Measurements from ENCODE around the gene MAPK6. TPM values are rescaled to one million over a fixed set of nuclear protein-coding genes. Genes with fewer than 3 reads are reported as not detected.

MAPK6 gene
- total RNA-seq, 1 donor from 2014 or later = 16.2 TPM

- H3K9me3 Mint-ChIP-seq = no peaks in the 10 kb centered on the region
- H3K27me3 Mint-ChIP-seq = no peaks in the 10 kb centered on the region
- no peaks in the 10 kb centered on the region for H3K36me3 Mint-ChIP-seq (ENCODE audit: low read depth)
- DNase-seq (no peak), ATAC-seq (ENCODE audit: low read depth) (no peak)
- no peak overlapping the region for H3K4me3 Mint-ChIP-seq
- TF ChIP-seq CTCF (IDR thresholded peaks at IDR 0.05) = no peak
- H3K27ac Mint-ChIP-seq = no peak overlapping the region
- CTCF ChIA-PET = interaction anchor here (1.1 to 2.3 kb wide), 7 partner anchors 8 to 189 kb away, joined by 3 to 12 read pairs (median 7); no protein-coding TSS in a partner anchor
- POLR2A ChIA-PET = interaction anchor here (0.7 kb wide), 1 partner anchor 57 kb away, joined by 3 read pairs; no protein-coding TSS in a partner anchor
- intact Hi-C loops (cut with micrococcal nuclease) = no loop called here
- peaks cover 5% of the 10 kb centered on the region for H3K4me1 Mint-ChIP-seq
Observed at GRCh38 chr15:52076889-52077781, 58.1 kb downstream of the MAPK6 start.

GRCh38 chr15:52078197-52078875 is 59.3 kb downstream of the MAPK6 start:
- H3K9me3 Mint-ChIP-seq = no peaks in the 10 kb centered on the region
- peaks cover 17% of the 10 kb centered on the region for H3K4me1 Mint-ChIP-seq
- no peak for ATAC-seq (ENCODE audit: low read depth)
- no peak for DNase-seq
- H3K27me3 Mint-ChIP-seq = no peaks in the 10 kb centered on the region
- TF ChIP-seq CTCF (IDR thresholded peaks at IDR 0.05) = no peak
- ChIA-PET CTCF (interaction anchor here (0.7 to 2.3 kb wide), 26 partner anchors 9 to 351 kb away, joined by 3 to 12 read pairs (median 3); partner anchors contain the start of genes BCL2L10 and LEO1), POLR2A (interaction anchor here (0.7 kb wide), 1 partner anchor 58 kb away, joined by 3 read pairs; no protein-coding TSS in a partner anchor)
- H3K4me3 Mint-ChIP-seq = no peak overlapping the region
- no peak overlapping the region for H3K27ac Mint-ChIP-seq
- intact Hi-C loops (cut with micrococcal nuclease) = loop anchor here (2.0 kb wide), 2 partner anchors 24 to 62 kb away; no protein-coding TSS in a partner anchor
- H3K36me3 Mint-ChIP-seq (ENCODE audit: low read depth) = no peaks in the 10 kb centered on the region

- Mint-ChIP-seq H3K27me3 (no peaks in the 10 kb centered on the region), H3K36me3 (ENCODE audit: low read depth) (no peaks in the 10 kb centered on the region), H3K4me1 (peaks cover 23% of the 10 kb centered on the region), H3K9me3 (no peaks in the 10 kb centered on the region), H3K27ac (no peak overlapping the region), H3K4me3 (no peak overlapping the region)
- ChIA-PET POLR2A (no interaction called here), CTCF (interaction anchor here (0.6 to 2.3 kb wide), 31 partner anchors 10 to 429 kb away, joined by 3 to 12 read pairs (median 3); partner anchors contain the start of genes BCL2L10 and LEO1)
- peak; percentile 76 for TF ChIP-seq CTCF (IDR thresholded peaks at IDR 0.05)
- intact Hi-C loops (cut with micrococcal nuclease) = loop anchor here (1.0 to 2.0 kb wide), 6 partner anchors 24 to 656 kb away; no protein-coding TSS in a partner anchor
- DNase-seq (peak; percentile 60), ATAC-seq (ENCODE audit: low read depth) (peak; percentile 68)
Observed at GRCh38 chr15:52078876-52079700, 60.1 kb downstream of the MAPK6 start.

GRCh38 chr15:52080031-52080430 is 61.0 kb downstream of the MAPK6 start:
- peaks cover 23% of the 10 kb centered on the region for H3K4me1 Mint-ChIP-seq
- no peaks in the 10 kb centered on the region for H3K36me3 Mint-ChIP-seq (ENCODE audit: low read depth)
- DNase-seq (no peak), ATAC-seq (ENCODE audit: low read depth) (no peak)
- no peak overlapping the region for H3K4me3 Mint-ChIP-seq
- no peak for TF ChIP-seq CTCF (IDR thresholded peaks at IDR 0.05)
- no peaks in the 10 kb centered on the region for H3K27me3 Mint-ChIP-seq
- CTCF ChIA-PET = interaction anchor here (0.8 to 2.0 kb wide), 10 partner anchors 8 to 191 kb away, joined by 3 to 11 read pairs (median 4); partner anchors contain the start of genes BCL2L10 and LEO1
- H3K27ac Mint-ChIP-seq = no peak overlapping the region
- POLR2A ChIA-PET = no interaction called here
- no peaks in the 10 kb centered on the region for H3K9me3 Mint-ChIP-seq
- intact Hi-C loops (cut with micrococcal nuclease) = no loop called here

Data from activated B cell treated with CpG ODN at 0.5 μM for 24 hours (primary cell).